Effector memory CD4-positive, alpha-beta T cell (primary cell): ENCODE data around the gene ARL5B.

Experiments
- DNase-seq, 3 donors: peaks; one replicate each; pipeline ENCODE4 v3.0.0-alpha.2; 2020
- H3K27ac ChIP-seq: 2 replicates; pipeline ENCODE4 v1.7.0; 2013; ENCODE audit warnings: mild to moderate bottlenecking, low read length, moderate library complexity; ENCODE audit not compliant: insufficient read depth, poor library complexity, severe bottlenecking
- H3K27me3 ChIP-seq: replicated peaks from 2 replicates; pipeline ENCODE4 v1.7.0; 2013; ENCODE audit warnings: mild to moderate bottlenecking, low read length; ENCODE audit not compliant: insufficient read depth, control insufficient read depth, poor library complexity, severe bottlenecking
- H3K36me3 ChIP-seq: 2 replicates; pipeline ENCODE4 v1.7.0; 2013; ENCODE audit warnings: mild to moderate bottlenecking, low read length, moderate library complexity; ENCODE audit not compliant: control insufficient read depth, insufficient read depth
- H3K4me1 ChIP-seq: 2 replicates; pipeline ENCODE4 v1.7.0; 2013; ENCODE audit warnings: low read length, mild to moderate bottlenecking; ENCODE audit not compliant: control insufficient read depth, insufficient read depth, poor library complexity, severe bottlenecking
- H3K4me3 ChIP-seq: 2 replicates; pipeline ENCODE4 v1.7.0; 2013; ENCODE audit warnings: low read length, low read depth, mild to moderate bottlenecking; ENCODE audit not compliant: insufficient read depth, poor library complexity, severe bottlenecking
- H3K9me3 ChIP-seq: 2 replicates; pipeline ENCODE4 v1.7.0; 2013; ENCODE audit warnings: mild to moderate bottlenecking, low read length, moderate library complexity; ENCODE audit not compliant: control insufficient read depth

ARL5B gene

DNA sequence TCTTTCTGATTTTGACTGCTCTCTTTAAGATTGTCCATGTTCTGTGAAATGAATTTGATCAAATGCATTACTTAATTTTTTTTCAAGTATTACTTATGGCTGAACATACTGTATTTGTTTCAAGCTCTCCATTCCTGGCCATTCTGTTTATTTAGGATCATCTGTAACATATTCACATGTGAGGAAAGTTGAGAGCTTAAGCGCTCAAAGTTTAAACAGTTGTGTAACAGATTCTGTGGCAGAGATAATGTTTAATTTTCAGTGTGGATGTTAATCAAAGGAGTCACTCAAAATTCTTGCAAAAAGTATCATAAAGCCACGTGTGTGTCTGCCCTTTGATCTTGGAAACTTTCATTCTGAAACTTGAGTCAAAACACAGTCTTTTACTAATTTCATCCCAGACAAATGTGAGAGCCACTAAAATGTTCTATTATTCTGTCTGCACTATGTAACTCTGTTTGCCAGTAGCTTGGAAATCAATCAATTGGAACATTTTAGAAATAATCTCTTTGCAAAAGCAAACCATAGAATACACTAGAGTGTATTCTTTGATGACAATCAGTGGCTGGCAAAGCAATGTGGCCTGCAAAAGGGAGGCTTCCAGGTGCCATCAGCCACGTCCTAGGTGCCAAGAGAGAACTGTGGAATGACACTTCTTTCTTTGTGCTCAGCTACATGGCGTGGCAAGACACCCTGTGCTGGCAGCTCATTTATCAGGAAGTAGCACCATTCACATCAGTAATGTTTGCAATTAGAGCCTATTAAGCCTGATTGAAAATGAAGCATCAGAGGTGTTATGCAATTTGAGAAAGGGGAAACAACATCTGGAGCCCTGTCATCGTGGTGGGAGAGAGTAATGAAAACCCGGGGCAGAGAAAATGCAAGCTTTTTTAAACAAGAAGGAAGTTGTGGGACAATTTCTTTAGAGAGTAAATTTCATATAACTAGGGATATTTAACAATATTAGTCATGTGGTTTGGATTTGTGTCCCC, 40.9 kb downstream of the ARL5B start:
- Histone ChIP-seq H3K4me1 (no peaks in the 10 kb centered on the region), H3K36me3 (no peaks in the 10 kb centered on the region), H3K27ac (no peak overlapping the region), H3K27me3 (no peaks in the 10 kb centered on the region), H3K9me3 (peaks cover 3% of the 10 kb centered on the region), H3K4me3 (no peak overlapping the region)
- no peak for DNase-seq

DNA sequence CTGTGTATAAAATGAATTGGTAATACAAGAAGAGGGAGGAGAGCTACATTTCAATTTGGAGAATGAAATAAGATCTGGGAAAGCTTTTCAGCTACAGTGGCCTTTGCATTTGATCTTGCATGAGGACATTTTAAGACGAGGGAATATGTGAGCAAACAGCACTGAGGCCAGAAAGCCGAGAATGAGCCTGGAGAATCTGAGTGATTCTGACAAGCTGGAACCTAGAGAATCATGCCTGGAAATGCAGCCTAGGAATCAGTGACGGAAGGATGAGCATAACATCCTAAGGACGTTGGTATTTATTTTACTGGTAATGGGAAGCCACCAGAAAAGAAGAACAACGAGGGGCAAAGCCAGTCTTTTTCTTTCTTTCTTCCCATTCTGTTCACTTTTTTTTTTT, 44.3 kb downstream of the ARL5B start:
- no peak for DNase-seq
- Histone ChIP-seq H3K36me3 (no peaks in the 10 kb centered on the region), H3K27me3 (no peaks in the 10 kb centered on the region), H3K9me3 (no peaks in the 10 kb centered on the region), H3K4me1 (no peaks in the 10 kb centered on the region), H3K4me3 (no peak overlapping the region), H3K27ac (no peak overlapping the region)

DNA sequence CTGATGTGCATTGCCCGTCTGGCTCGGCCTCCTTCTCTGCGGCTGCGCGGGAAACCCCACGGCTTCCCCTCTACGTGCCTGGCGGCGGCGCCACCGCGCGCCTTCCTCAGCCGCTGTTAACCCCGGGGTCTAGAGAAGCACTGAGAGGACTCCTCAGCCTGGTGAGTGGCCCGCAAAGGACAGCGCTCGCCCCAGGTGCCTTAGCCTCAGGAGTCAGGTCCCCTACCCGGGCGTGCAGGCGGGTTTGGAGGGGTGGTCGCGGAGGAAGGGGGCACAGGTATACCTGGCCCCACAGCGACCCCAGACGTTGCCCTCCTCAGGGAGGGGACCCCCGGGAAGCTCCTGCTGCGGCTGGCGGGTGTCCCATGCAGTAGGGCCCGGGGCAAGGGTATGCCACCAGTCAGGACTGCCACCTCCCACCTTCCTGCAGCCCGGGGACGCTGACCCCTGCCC, 51.0 kb downstream of the ARL5B start:
- Histone ChIP-seq H3K4me3 (no peak overlapping the region), H3K4me1 (no peaks in the 10 kb centered on the region), H3K9me3 (no peaks in the 10 kb centered on the region), H3K27me3 (no peaks in the 10 kb centered on the region), H3K36me3 (no peaks in the 10 kb centered on the region), H3K27ac (no peak overlapping the region)
- no peak for DNase-seq

DNA sequence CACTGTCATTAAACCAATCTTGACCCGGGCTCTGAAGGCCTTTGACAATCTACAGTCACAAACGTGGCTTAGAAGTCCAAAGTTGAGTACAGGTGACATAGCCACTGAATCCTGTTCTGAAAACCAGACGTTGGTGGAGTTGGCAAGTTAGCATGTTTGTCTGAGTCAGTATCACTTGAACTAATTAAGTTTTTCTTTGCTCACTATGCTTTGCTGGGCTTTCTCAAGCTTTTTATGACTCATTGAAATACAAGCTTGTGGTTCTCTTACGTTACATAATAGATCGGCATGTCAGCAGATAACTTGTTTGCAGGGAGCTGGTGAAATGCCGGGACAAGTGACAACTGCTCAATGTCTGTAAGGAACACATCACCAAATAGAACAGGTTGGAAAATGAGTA, 53.8 kb downstream of the ARL5B start:
- no peak for DNase-seq
- no peaks in the 10 kb centered on the region for H3K36me3 ChIP-seq
- no peaks in the 10 kb centered on the region for H3K9me3 ChIP-seq
- H3K27ac ChIP-seq: no peak overlapping the region
- H3K4me3 ChIP-seq: no peak overlapping the region
- no peaks in the 10 kb centered on the region for H3K4me1 ChIP-seq
- no peaks in the 10 kb centered on the region for H3K27me3 ChIP-seq

DNA sequence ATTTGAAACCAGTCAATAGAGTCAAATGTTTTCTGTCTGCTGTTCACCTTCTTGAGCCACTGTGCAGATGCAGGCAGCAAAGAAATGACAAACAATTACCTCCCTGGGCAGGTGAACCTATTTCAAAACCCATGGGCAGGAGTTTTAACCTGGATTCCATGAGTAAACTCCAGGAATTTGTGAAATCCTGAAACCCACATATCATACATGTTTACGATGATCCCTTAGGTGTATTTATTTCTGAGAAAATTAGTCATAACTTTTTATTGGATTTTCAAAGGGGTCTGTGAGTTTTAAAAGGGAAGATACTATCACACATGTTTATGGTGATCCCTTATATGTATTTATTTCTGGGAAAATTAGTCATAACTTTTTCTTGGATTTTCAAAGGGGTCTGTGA, 59.8 kb downstream of the ARL5B start:
- Histone ChIP-seq H3K36me3 (no peaks in the 10 kb centered on the region), H3K4me1 (no peaks in the 10 kb centered on the region), H3K27ac (no peak overlapping the region), H3K9me3 (no peaks in the 10 kb centered on the region), H3K27me3 (no peaks in the 10 kb centered on the region), H3K4me3 (no peak overlapping the region)
- no peak for DNase-seq

DNA sequence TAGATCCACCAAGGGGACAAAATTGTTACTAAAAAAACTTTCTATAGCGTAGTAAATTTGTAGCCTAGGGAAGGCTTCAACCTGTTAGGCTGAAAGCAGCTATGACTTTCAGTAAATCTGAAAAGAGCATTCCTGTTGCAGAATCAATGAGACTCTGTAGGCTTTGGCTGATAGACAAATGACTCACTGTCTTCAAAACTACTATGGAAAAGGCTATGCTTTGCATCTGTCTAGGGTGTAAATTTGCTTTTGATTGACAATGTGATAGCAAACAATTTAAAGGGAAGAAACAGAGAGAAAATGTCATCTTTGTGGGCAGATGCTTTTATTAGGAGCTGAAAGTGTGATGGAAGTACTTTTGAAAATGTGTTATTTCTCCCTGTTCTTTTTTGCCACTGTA, 60.6 kb downstream of the ARL5B start:
- Histone ChIP-seq H3K4me3 (no peak overlapping the region), H3K27me3 (no peaks in the 10 kb centered on the region), H3K9me3 (no peaks in the 10 kb centered on the region), H3K27ac (no peak overlapping the region), H3K36me3 (no peaks in the 10 kb centered on the region), H3K4me1 (no peaks in the 10 kb centered on the region)
- DNase-seq: no peak

DNA sequence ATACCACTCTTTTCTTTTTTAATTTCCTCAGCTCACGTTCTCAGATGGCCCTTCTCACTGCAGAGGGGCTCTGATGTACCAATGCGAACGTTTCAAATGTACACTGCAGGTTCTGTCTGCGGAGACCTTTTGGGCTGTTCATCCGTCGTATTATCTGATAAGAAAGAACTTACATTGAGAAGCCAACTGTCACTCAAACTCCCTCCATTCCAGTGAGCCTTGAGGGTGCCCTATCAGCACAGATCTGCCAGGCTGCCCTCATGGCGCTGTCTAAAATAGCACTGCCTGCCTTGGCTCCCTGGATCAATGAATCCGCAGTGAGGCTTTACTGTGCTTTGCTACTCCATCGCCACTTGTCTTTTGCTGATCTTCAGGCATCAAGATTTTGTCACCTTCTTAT, 61.8 kb downstream of the ARL5B start:
- Histone ChIP-seq H3K36me3 (no peaks in the 10 kb centered on the region), H3K9me3 (no peaks in the 10 kb centered on the region), H3K4me1 (no peaks in the 10 kb centered on the region), H3K4me3 (no peak overlapping the region), H3K27ac (no peak overlapping the region), H3K27me3 (no peaks in the 10 kb centered on the region)
- DNase-seq: no peak

DNA sequence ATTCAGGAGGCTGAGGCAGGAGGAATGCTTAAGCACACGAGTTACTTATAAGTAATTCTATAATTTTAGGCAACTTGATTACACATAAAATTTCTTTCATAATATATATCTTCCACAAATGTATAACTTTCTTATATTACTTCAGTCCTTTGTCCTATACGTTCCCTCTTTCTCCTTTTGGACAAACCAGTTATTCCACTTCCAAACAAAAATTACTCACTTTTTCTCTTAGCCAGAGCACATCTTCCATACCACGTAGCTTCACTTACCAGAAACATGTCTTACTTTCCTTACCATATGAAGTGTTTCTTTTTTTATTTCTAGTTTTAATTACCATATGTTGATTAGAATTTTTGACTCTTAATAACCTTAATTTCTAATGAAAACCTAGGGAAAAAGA, 64.6 kb downstream of the ARL5B start:
- Histone ChIP-seq H3K27ac (no peak overlapping the region), H3K4me3 (no peak overlapping the region), H3K27me3 (no peaks in the 10 kb centered on the region), H3K36me3 (no peaks in the 10 kb centered on the region), H3K9me3 (no peaks in the 10 kb centered on the region), H3K4me1 (no peaks in the 10 kb centered on the region)
- DNase-seq: no peak
